H1 (cell line): ENCODE data around the gene FLT1. TPM values are rescaled to one million over a fixed set of nuclear protein-coding genes. Genes with fewer than 3 reads are reported as not detected.

Experiments
- CTCF ChIA-PET: fragments of 300-600 bp; sonication (Branson Sonifier 250); formaldehyde crosslinking; loops from one replicate; lab custom pipeline; 2021; ENCODE audit not compliant: partially characterized antibody; lab: Charles Lee
- POLR2A ChIA-PET: fragments of 300-600 bp; sonication (Branson Sonifier 250); formaldehyde crosslinking; loops from one replicate; lab custom pipeline; 2021; ENCODE audit warnings: inconsistent platforms; ENCODE audit not compliant: partially characterized antibody; lab: Charles Lee
- DNase-seq, 2 experiments: peaks; one replicate each; pipeline versions ENCODE4 v3.0.0 to v3.0.0-alpha.2; 2010 to 2022; ENCODE audit warnings: low spot score in 2 of 2, low read depth in 1 of 2, mixed read lengths in 1 of 2
- FAIRE-seq: peaks from 2 replicates; lab custom pipeline; 2011; peaks lifted over from hg19 to GRCh38; lab: Jason Lieb, UNC
- H2AFZ ChIP-seq: 2 replicates; pipeline ENCODE4 v1.8.1; 2012; ENCODE audit warnings: low read length, inconsistent platforms
- H2AK5ac ChIP-seq: 2 replicates; pipeline ENCODE4 v1.6.1; 2013; ENCODE audit warnings: low read depth, low read length
- H2BK120ac ChIP-seq: replicated peaks from 2 replicates; pipeline ENCODE3; 2013; ENCODE audit warnings: low read depth, low read length, inconsistent platforms
- H2BK12ac ChIP-seq: 2 replicates; pipeline ENCODE4 v1.6.1; 2013; ENCODE audit warnings: low read depth, low read length
- H2BK15ac ChIP-seq: 2 replicates; pipeline ENCODE4 v1.6.1; 2013; ENCODE audit warnings: low read length
- H2BK20ac ChIP-seq: 2 replicates; pipeline ENCODE4 v1.6.1; 2013; ENCODE audit warnings: low read length
- H2BK5ac ChIP-seq: 2 replicates; pipeline ENCODE4 v1.6.1; 2013; ENCODE audit warnings: low read depth, low read length
- H3K14ac ChIP-seq: 2 replicates; pipeline ENCODE4 v1.6.1; 2013; ENCODE audit warnings: inconsistent platforms; ENCODE audit not compliant: insufficient read length
- H3K18ac ChIP-seq: 2 replicates; pipeline ENCODE4 v1.6.1; 2013; ENCODE audit warnings: low read length; ENCODE audit errors: extremely low read depth
- H3K23ac ChIP-seq: 2 replicates; pipeline ENCODE4 v1.6.1; 2013; ENCODE audit warnings: inconsistent platforms; ENCODE audit not compliant: insufficient read length
- H3K23me2 ChIP-seq: 2 replicates; pipeline ENCODE4 v1.6.1; 2013; ENCODE audit warnings: low read depth, low read length
- H3K27ac ChIP-seq: 2 replicates; pipeline ENCODE4 v1.6.1; 2011; ENCODE audit warnings: low read depth, low read length, inconsistent platforms
- H3K27me3 ChIP-seq, 4 experiments: replicated peaks in 1 of 4; 1 replicate in 1 of 4; 2 replicates in 3 of 4; pipeline versions ENCODE4 v1.6.1 to v1.8.1; 2011 to 2013; ENCODE audit warnings: low read length in 3 of 4, mild to moderate bottlenecking in 3 of 4, inconsistent platforms in 2 of 4, mixed read lengths in 2 of 4, moderate library complexity in 1 of 4; ENCODE audit not compliant: control insufficient read depth in 3 of 4, insufficient read depth in 3 of 4; ENCODE audit errors: extremely low read depth in 1 of 4
- H3K36me3 ChIP-seq, 4 experiments: 2 replicates each; pipeline versions ENCODE4 v1.6.1 to v1.8.1; 2011 to 2013; ENCODE audit warnings: mild to moderate bottlenecking in 4 of 4, low read length in 3 of 4, moderate library complexity in 2 of 4, control low read depth in 1 of 4, inconsistent platforms in 1 of 4; ENCODE audit not compliant: insufficient read depth in 4 of 4, control insufficient read depth in 2 of 4
- H3K4ac ChIP-seq: replicated peaks from 2 replicates; pipeline ENCODE3; 2013; ENCODE audit warnings: low read length, low read depth, mixed read lengths, inconsistent platforms; ENCODE audit not compliant: insufficient read length
- H3K4me1 ChIP-seq, 4 experiments: replicated peaks in 1 of 4; 1 replicate in 1 of 4; 2 replicates in 3 of 4; pipeline versions ENCODE4 v1.6.1 to v1.8.1; 2011 to 2013; ENCODE audit warnings: low read length in 3 of 4, inconsistent platforms in 2 of 4, mixed read lengths in 1 of 4; ENCODE audit not compliant: insufficient read depth in 4 of 4, control insufficient read depth in 3 of 4
- H3K4me2 ChIP-seq, 2 experiments: 2 replicates each; pipeline versions ENCODE4 v1.6.1 to v1.8.1; 2011 to 2013; ENCODE audit warnings: low read depth in 2 of 2, low read length in 2 of 2, control low read depth in 1 of 2, inconsistent platforms in 1 of 2, mild to moderate bottlenecking in 1 of 2; ENCODE audit not compliant: insufficient read depth in 1 of 2
- H3K4me3 ChIP-seq, 4 experiments: fragments of 200-600, 300-600 bp in 1 of 4; sonication (generic), shearing (Covaris generic), sonication (Bioruptor Twin) in 1 of 4; 2 replicates each; pipeline versions ENCODE4 v1.5.1 to v1.8.1; 2011 to 2016; ENCODE audit warnings: low read length in 4 of 4, low read depth in 3 of 4, control low read depth in 2 of 4, inconsistent platforms in 2 of 4, mild to moderate bottlenecking in 2 of 4, mixed read lengths in 1 of 4, moderate library complexity in 1 of 4; ENCODE audit not compliant: insufficient read depth in 2 of 4; ENCODE audit errors: extremely low read depth in 1 of 4
- H3K56ac ChIP-seq: replicated peaks from 2 replicates; pipeline ENCODE3; 2013; ENCODE audit warnings: low read depth, mild to moderate bottlenecking, mixed read lengths, low read length, inconsistent platforms; ENCODE audit not compliant: insufficient read length
- H3K79me1 ChIP-seq: 2 replicates; pipeline ENCODE4 v1.6.1; 2013; ENCODE audit warnings: low read depth, low read length, control low read depth
- H3K79me2 ChIP-seq, 2 experiments: 2 replicates each; pipeline versions ENCODE4 v1.6.1 to v1.8.1; 2012 to 2013; ENCODE audit warnings: low read length in 2 of 2, mild to moderate bottlenecking in 2 of 2, inconsistent platforms in 1 of 2; ENCODE audit not compliant: insufficient read depth in 2 of 2, control insufficient read depth in 1 of 2
- H3K9ac ChIP-seq, 4 experiments: replicated peaks in 1 of 4; 1 replicate in 1 of 4; 2 replicates in 3 of 4; pipeline versions ENCODE4 v1.6.1 to v1.8.1; 2011 to 2013; ENCODE audit warnings: low read depth in 3 of 4, low read length in 3 of 4, control low read depth in 2 of 4, mild to moderate bottlenecking in 2 of 4, moderate library complexity in 2 of 4, inconsistent platforms in 1 of 4; ENCODE audit errors: extremely low read depth in 1 of 4
- H3K9me3 ChIP-seq, 2 experiments: 2 replicates each; pipeline versions ENCODE4 v1.6.1 to v1.8.1; 2012 to 2013; ENCODE audit warnings: mild to moderate bottlenecking in 2 of 2, moderate library complexity in 2 of 2, control low read depth in 1 of 2, inconsistent platforms in 1 of 2, low read depth in 1 of 2, low read length in 1 of 2, mixed read lengths in 1 of 2; ENCODE audit not compliant: insufficient read depth in 2 of 2
- H4K20me1 ChIP-seq, 2 experiments: replicated peaks in 1 of 2; 2 replicates each; pipeline versions ENCODE3 to v1.8.1; 2011 to 2013; ENCODE audit warnings: inconsistent platforms in 2 of 2, low read length in 2 of 2, mild to moderate bottlenecking in 1 of 2; ENCODE audit not compliant: insufficient read depth in 2 of 2, control insufficient read depth in 1 of 2
- H4K5ac ChIP-seq: 2 replicates; pipeline ENCODE4 v1.6.1; 2013; ENCODE audit warnings: low read length, low read depth, mixed read lengths, inconsistent platforms; ENCODE audit not compliant: insufficient read length
- H4K8ac ChIP-seq: 2 replicates; pipeline ENCODE4 v1.8.0; 2013; ENCODE audit warnings: mild to moderate bottlenecking, moderate library complexity, low read length, inconsistent platforms; ENCODE audit not compliant: insufficient read depth; ENCODE audit errors: extremely low read depth
- H4K91ac ChIP-seq: replicated peaks from 2 replicates; pipeline ENCODE3; 2013; ENCODE audit warnings: low read length, mixed read lengths, inconsistent platforms; ENCODE audit not compliant: insufficient read length
- CBX8 ChIP-seq: fragments of 300-800, 300-1000 bp; sonication (generic); IDR thresholded peaks from 2 replicates; pipeline ENCODE4 v1.7.1; 2016; ENCODE audit warnings: low read depth, low read length, borderline replicate concordance
- CTBP2 ChIP-seq: IDR thresholded peaks from 2 replicates; pipeline ENCODE4 v1.7.0; 2011; ENCODE audit warnings: borderline replicate concordance, mild to moderate bottlenecking, moderate library complexity, mixed read lengths, low read length; ENCODE audit not compliant: insufficient read depth, insufficient read length
- GABPA ChIP-seq: IDR thresholded peaks from 2 replicates; pipeline ENCODE4 v1.6.1; 2011; ENCODE audit warnings: mild to moderate bottlenecking, low read length, moderate library complexity, borderline replicate concordance; ENCODE audit not compliant: insufficient read depth
- JUN ChIP-seq: IDR thresholded peaks from 2 replicates; pipeline ENCODE4 v1.6.1; 2011; ENCODE audit warnings: low read depth, mild to moderate bottlenecking, improper control_type of control experiment, low read length
- SAP30 ChIP-seq: fragments of 300-600 bp; sonication (generic); IDR thresholded peaks from 2 replicates; pipeline ENCODE4 v1.7.1; 2012; ENCODE audit warnings: low read length, moderate library complexity, mild to moderate bottlenecking, inconsistent platforms; ENCODE audit not compliant: insufficient read depth, insufficient replicate concordance
- TCF12 ChIP-seq: IDR thresholded peaks from 2 replicates; pipeline ENCODE4 v1.6.1; 2011; ENCODE audit warnings: low read depth, mild to moderate bottlenecking, low read length
- WGBS, 2 experiments: shearing (Covaris generic) in 1 of 2; methylation state at CpG; one replicate each; pipeline versions ENCODE4 v1.1.6 to v1.1.7; 2013 to 2015; ENCODE audit warnings: low lambda C conversion rate in 2 of 2, mixed read lengths in 2 of 2, inconsistent platforms in 1 of 2, low coverage in 1 of 2, missing lambda C conversion rate in 1 of 2; ENCODE audit not compliant: insufficient replicate concordance in 2 of 2, insufficient coverage in 1 of 2, insufficient read length in 1 of 2; ENCODE audit errors: extremely low coverage in 1 of 2, missing lambda C conversion rate in 1 of 2; 5-methylcytosine and 5-hydroxymethylcytosine counted together
- polyA plus RNA-seq, 7 experiments: library from polyadenylated mRNA; depleted of rRNA in 3 of 7; stranded (reverse) in 5 of 7; unstranded in 2 of 7; fragments of >200 nt in 5 of 7; fragments of 200-250 nt in 2 of 7; gene quantifications; 1 replicate in 5 of 7; 2 replicates in 1 of 7; 4 replicates in 1 of 7; pipeline versions ENCODE4 v1.2.1 to v1.2.3, GENCODE V29; 2011 to 2013; ENCODE audit warnings: missing spikeins in 2 of 7, mixed read lengths in 2 of 7
- total RNA-seq: library from RNA; stranded (reverse); fragmentation: NEBNext Ultra II Directional; extraction: Animal tissue kit (Norgen Biotek cat#: 25700); gene quantifications from 2 replicates; pipeline ENCODE4 v1.2.1, GENCODE V29; 2021
- TF ChIP-seq, protein P1 (sequence below): IDR thresholded peaks from 2 replicates; pipeline ENCODE4 v1.6.1; 2012; ENCODE audit warnings: low read length, inconsistent platforms
- TF ChIP-seq, protein P2 (sequence below): IDR thresholded peaks from 2 replicates; pipeline ENCODE4 v1.6.1; 2011; ENCODE audit warnings: low read depth, mild to moderate bottlenecking, low read length; ENCODE audit not compliant: insufficient read depth
- TF ChIP-seq, protein P3 (sequence below): IDR thresholded peaks from 2 replicates; pipeline ENCODE4 v1.6.1; 2012; ENCODE audit warnings: inconsistent platforms

Gene FLT1
- total and polyA plus RNA-seq, 2 of the 8 experiments (the other 6 are each of a cell fraction or from before 2014, with no cell fraction given) = 19.7 to 90.2 TPM

DNA sequence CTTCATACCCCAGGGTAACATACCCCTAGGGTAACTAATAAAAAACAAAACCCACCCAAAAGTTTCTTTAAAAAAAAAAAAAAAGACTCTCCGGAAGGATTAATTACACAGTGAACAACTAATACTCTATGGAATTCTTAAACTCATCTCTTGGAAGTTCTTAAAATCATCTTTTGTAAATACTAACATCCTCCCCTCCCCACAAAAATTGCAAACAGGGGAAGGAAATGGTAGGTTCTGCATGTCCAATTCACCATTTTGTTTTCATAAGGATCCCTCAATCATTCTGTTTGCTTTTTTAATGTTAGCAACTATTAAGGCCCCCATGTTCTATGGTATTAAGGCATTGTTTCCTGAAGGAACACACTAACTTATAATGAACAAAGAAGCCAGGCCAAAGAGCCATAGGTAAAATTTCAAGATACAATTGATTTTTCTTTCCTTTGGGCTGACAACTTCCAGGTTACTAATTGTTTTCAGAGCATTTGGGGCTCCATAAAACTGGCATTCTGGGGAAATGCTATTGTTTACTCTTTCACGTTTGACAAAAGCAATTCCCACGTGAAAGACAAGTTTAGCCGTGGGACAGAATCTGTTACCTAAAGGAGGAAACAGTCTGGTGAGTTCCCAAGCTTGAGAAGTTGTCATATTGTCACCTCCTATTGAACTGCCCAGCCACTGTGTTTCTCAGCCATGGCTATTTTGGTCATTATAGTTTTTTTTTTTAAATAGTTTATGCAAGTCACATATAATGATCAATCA is 107.0 kb downstream of the FLT1 start:
- no peaks in the 10 kb centered on the region for H3K79me2 ChIP-seq
- H3K4me3 ChIP-seq = no peak overlapping the region
- no peak overlapping the region for H3K4ac ChIP-seq
- H2BK12ac ChIP-seq = no peak overlapping the region
- H3K4me2 ChIP-seq = no peak overlapping the region
- no peak overlapping the region for H2BK120ac ChIP-seq
- no peaks in the 10 kb centered on the region for H3K23me2 ChIP-seq
- H4K20me1 ChIP-seq = peaks cover 0 to 1% of the 10 kb centered on the region in 2 experiments
- no peak overlapping the region for H4K8ac ChIP-seq
- no peak overlapping the region for H3K9ac ChIP-seq
- 71% methylated on average over 3 of the region's 4 CpGs; no CpG with 5 or more reads in 1 of the 2 experiments for WGBS, 2 experiments
- H3K4me1 ChIP-seq = peaks cover 0 to 10% (median 1%) of the 10 kb centered on the region in 4 experiments; a peak in 2 of 7 replicates
- no peak overlapping the region for H3K23ac ChIP-seq
- POLR2A ChIA-PET = interaction anchor here (0.6 to 1.0 kb wide), 2 partner anchors 11 to 14 kb away, joined by 3 to 4 read pairs; no protein-coding TSS in a partner anchor
- H3K79me1 ChIP-seq = no peaks in the 10 kb centered on the region
- peaks cover 0 to 36% (median 18%) of the 10 kb centered on the region in 4 experiments; a peak in 5 of 8 replicates for H3K36me3 ChIP-seq
- H2BK5ac ChIP-seq = no peak overlapping the region
- no peak overlapping the region for H3K18ac ChIP-seq
- no peak overlapping the region for H3K56ac ChIP-seq
- no peak for FAIRE-seq
- H3K27ac ChIP-seq = no peak overlapping the region
- no peak overlapping the region for H3K14ac ChIP-seq
- no peaks in the 10 kb centered on the region for H3K9me3 ChIP-seq
- no peak overlapping the region for H4K5ac ChIP-seq
- H2BK15ac ChIP-seq = no peak overlapping the region
- no peaks in the 10 kb centered on the region for H3K27me3 ChIP-seq
- DNase-seq = no peak
- CTCF ChIA-PET = no interaction called here
- H2AFZ ChIP-seq = no peak overlapping the region
- H4K91ac ChIP-seq = no peak overlapping the region
- no peak overlapping the region for H2AK5ac ChIP-seq
- no peak overlapping the region for H2BK20ac ChIP-seq
- TF ChIP-seq CBX8 (no peak), JUN (no peak), TCF12 (no peak), SAP30 (no peak), GABPA (no peak), CTBP2 (no peak)
- TF ChIP-seq, protein P1, sequence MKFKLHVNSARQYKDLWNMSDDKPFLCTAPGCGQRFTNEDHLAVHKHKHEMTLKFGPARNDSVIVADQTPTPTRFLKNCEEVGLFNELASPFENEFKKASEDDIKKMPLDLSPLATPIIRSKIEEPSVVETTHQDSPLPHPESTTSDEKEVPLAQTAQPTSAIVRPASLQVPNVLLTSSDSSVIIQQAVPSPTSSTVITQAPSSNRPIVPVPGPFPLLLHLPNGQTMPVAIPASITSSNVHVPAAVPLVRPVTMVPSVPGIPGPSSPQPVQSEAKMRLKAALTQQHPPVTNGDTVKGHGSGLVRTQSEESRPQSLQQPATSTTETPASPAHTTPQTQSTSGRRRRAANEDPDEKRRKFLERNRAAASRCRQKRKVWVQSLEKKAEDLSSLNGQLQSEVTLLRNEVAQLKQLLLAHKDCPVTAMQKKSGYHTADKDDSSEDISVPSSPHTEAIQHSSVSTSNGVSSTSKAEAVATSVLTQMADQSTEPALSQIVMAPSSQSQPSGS = no peak
- TF ChIP-seq, protein P2, sequence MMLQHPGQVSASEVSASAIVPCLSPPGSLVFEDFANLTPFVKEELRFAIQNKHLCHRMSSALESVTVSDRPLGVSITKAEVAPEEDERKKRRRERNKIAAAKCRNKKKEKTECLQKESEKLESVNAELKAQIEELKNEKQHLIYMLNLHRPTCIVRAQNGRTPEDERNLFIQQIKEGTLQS = no peak
- TF ChIP-seq, protein P3, sequence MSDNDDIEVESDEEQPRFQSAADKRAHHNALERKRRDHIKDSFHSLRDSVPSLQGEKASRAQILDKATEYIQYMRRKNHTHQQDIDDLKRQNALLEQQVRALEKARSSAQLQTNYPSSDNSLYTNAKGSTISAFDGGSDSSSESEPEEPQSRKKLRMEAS = no peak
